T-helper 2 cell treated with Interferon-gamma antibody and Interleukin-4, amounts not matched to agents 100 ng/mL and 5 ng/mL, for 36 hours (primary cell): ENCODE data around the gene TYK2. TPM values are rescaled to one million over a fixed set of nuclear protein-coding genes. Genes with fewer than 3 reads are reported as not detected.

Experiments
- intact Hi-C: fragments of 100-400 bp; cut with micrococcal nuclease; formaldehyde crosslinking; loops from one replicate; pipeline ENCODE4 v1.15.1; 2023
- total RNA-seq: library from RNA; stranded (reverse); gene quantifications from 2 replicates; pipeline ENCODE4 v1.2.3, GENCODE V29; 2022

TYK2 gene
- total RNA-seq, result 250 and 257 TPM in 2 replicates

- intact Hi-C loops, result loop anchor here (1.0 to 2.0 kb wide), 3 partner anchors 23 to 110 kb away; partner anchors contain the start of genes CDC37, ICAM1 and RAVER1
Measured at GRCh38 chr19:10380313-10381102, at the start of gene TYK2. TYK2 (minus strand) TSS chr19:10380572; CDS start chr19:10378406, 2,166 bp downstream.

DNA sequence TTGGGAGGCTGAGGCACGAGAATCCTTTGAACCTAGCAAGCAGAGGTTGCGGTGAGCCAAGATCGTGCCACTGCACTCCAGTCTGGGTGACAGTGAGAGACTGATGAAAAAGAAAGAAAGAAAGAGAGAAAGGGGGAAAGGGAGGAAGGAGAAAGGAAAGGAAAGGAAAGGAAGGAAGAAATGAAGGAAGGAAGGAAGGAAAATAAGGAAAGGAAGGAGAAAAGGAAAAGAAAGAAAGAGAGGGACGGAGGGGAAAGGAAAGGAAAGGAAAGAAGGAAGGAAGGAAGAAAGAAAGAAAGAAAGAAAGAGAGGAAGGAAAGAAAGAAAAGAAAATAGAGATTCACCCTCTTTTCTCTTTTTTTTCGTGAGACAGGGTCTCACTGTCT, 48.6 kb upstream of the TYK2 start:
- intact Hi-C loops, result loop anchor here (1.0 to 10.0 kb wide), 2 partner anchors 10 to 666 kb away; no protein-coding TSS in a partner anchor

GRCh38 chr19:10427169-10427568, 46.8 kb upstream of the TYK2 start:
- intact Hi-C loops, result loop anchor here (10.0 kb wide), 1 partner anchor 668 kb away; no protein-coding TSS in a partner anchor

- intact Hi-C loops, result loop anchor here (5.0 to 10.0 kb wide), 2 partner anchors 78 to 671 kb away; partner anchors contain the start of gene KEAP1
Measured at GRCh38 chr19:10424011-10424637, 43.8 kb upstream of the TYK2 start.

GRCh38 chr19:10422846-10423245, 42.5 kb upstream of the TYK2 start:
- intact Hi-C loops, result loop anchor here (5.0 to 10.0 kb wide), 2 partner anchors 79 to 672 kb away; partner anchors contain the start of gene KEAP1

- intact Hi-C loops, result loop anchor here (5.0 to 10.0 kb wide), 2 partner anchors 80 to 673 kb away; partner anchors contain the start of gene KEAP1
Measured at GRCh38 chr19:10422046-10422461, 41.7 kb upstream of the TYK2 start.

DNA sequence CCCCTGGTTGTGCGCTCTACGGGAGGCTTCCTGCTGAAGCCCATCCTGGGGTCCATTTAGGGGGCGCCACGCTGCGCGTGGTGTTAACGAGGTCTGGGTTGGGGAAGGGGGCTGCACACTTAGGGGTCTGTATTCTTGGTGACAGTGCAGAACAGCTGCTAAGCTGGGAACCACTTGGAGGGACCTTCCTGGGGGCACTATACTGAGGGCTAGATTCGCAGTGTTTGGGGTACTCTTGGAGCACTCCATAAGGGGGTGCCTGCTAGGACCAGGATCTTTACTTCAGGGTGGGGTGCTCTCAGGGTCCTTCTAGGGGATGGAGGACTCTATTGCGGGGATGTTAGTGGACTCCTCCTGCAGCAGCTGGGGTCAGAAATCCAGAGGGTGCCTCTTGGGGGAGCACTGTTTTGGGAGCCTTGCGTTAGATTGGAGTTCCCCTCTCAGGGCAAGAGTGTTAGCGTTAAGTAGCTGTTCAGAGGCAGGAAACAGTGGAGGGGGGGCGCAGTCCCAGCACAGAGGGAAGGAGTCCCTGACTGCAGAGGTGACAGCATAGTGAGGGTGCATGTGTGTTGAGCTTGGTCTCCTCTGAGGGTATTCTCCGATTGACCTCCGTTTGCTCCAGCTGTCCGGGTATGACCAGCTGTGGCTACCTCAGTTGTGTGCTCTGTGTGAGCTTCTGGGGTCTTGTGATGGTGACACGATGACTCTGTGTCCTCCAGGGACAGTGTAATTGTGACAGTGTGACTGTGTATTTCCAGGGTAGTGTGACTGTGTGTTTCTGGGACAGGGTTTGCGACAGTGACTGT, 41.1 kb upstream of the TYK2 start:
- intact Hi-C loops, result loop anchor here (5.0 to 10.0 kb wide), 2 partner anchors 81 to 673 kb away; partner anchors contain the start of gene KEAP1

DNA sequence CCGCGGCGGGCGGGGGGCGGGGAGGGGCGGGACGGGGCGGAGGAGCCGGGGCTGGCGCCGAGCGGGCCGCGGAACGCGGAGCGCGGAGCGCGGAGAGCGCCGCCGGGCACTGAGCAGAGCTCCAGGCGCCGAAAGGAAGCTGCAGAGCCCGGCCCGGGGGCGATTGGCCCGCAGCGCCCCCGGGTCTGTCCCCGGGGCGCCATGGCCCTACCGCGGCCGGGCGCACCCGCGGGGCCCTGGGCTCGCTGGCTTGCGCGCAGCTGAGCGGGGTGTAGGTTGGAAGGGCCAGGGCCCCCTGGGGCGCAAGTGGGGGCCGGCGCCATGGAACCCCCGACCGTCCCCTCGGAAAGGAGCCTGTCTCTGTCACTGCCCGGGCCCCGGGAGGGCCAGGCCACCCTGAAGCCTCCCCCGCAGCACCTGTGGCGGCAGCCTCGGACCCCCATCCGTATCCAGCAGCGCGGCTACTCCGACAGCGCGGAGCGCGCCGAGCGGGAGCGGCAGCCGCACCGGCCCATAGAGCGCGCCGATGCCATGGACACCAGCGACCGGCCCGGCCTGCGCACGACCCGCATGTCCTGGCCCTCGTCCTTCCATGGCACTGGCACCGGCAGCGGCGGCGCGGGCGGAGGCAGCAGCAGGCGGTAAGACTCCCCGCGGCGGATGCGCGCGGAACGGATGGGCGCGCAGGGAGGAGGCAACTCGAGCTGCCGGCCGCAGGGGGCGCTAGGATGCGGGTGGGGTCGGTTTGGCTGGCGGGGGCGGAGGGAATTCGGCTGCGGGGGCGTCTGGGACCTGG, 40.3 kb upstream of the TYK2 start, which contains the start of gene PDE4A:
Gene PDE4A, plus strand, starts transcription at position 95 of the 796 bp plus-strand sequence. Its CDS starts 227 bp downstream, at position 322.
- intact Hi-C loops, result loop anchor here (5.0 to 10.0 kb wide), 2 partner anchors 82 to 674 kb away; partner anchors contain the start of gene KEAP1

DNA sequence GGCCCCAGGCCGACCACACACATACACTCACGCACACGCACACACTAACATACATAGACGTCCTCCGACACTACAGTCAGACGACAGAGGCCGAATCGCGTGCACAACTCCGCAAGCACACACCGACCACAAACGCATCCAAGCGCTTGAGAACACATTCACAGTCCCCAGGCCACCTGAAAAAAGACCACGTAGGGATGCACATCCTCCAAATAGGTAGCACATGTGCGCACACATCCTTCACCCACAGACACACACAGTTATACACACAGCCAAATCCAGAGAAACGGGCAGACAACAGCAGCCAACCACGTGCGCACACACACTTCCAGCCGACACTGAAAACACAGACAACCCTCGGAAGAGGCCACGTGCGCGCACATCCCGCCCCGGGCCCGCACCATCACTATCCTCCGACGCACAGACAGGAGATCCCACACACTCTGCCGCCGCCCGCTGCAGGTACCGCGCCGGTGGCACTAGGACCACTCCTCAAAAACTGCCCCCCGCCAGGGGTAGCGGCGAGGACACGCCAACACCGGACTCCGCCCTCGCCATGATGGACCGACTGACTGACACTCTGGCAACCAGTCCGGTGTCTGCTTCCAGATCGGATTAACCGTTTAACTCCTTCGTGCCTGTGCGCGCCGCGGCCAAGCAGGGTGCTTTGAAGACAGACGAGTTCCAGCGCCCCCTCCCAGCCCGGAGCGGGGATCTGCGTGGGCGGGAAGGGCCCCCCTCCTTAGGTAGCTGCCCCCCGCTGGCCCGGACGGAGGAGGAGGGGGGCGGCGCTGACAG, 39.5 kb upstream of the TYK2 start:
- intact Hi-C loops, result loop anchor here (1.0 to 10.0 kb wide), 7 partner anchors 8 to 675 kb away; partner anchors contain the start of genes CDC37, CDKN2D, KEAP1 and KRI1

DNA sequence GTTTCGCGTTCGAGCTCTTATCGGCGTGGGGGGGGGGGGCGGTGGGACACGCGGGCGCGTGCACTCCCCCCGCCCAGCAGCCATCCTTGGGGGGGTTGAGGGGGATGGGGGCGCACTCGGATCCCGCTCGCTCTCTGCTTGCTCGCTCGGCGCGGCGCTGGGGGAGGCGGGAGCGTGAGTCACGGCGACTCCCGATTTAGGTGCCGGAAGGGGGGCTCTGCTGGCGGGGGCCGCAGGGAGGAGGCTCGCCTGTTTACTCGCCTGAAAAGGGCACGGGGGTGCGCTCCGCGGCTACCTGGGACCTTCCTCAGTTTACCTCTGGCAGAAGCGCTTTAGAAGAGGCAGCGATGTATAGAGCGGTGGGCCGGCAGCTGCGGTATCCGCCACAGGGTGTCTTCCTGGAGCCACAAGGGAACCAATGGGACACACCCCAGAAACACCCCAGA, 38.9 kb upstream of the TYK2 start:
- intact Hi-C loops, result loop anchor here (1.0 to 5.0 kb wide), 5 partner anchors 9 to 312 kb away; partner anchors contain the start of genes CDC37, CDKN2D, KRI1 and PPAN

GRCh38 chr19:10418485-10419199, 38.3 kb upstream of the TYK2 start:
- intact Hi-C loops, result loop anchor here (1.0 to 5.0 kb wide), 5 partner anchors 10 to 311 kb away; partner anchors contain the start of genes CDC37, CDKN2D, KRI1 and PPAN

GRCh38 chr19:10418235-10418484, 37.8 kb upstream of the TYK2 start:
- intact Hi-C loops, result loop anchor here (5.0 kb wide), 2 partner anchors 149 to 311 kb away; partner anchors contain the start of genes CDKN2D, KRI1 and PPAN

GRCh38 chr19:10417541-10418234, 37.3 kb upstream of the TYK2 start:
- intact Hi-C loops, result loop anchor here (5.0 kb wide), 2 partner anchors 150 to 310 kb away; partner anchors contain the start of genes CDKN2D, KRI1 and PPAN

DNA sequence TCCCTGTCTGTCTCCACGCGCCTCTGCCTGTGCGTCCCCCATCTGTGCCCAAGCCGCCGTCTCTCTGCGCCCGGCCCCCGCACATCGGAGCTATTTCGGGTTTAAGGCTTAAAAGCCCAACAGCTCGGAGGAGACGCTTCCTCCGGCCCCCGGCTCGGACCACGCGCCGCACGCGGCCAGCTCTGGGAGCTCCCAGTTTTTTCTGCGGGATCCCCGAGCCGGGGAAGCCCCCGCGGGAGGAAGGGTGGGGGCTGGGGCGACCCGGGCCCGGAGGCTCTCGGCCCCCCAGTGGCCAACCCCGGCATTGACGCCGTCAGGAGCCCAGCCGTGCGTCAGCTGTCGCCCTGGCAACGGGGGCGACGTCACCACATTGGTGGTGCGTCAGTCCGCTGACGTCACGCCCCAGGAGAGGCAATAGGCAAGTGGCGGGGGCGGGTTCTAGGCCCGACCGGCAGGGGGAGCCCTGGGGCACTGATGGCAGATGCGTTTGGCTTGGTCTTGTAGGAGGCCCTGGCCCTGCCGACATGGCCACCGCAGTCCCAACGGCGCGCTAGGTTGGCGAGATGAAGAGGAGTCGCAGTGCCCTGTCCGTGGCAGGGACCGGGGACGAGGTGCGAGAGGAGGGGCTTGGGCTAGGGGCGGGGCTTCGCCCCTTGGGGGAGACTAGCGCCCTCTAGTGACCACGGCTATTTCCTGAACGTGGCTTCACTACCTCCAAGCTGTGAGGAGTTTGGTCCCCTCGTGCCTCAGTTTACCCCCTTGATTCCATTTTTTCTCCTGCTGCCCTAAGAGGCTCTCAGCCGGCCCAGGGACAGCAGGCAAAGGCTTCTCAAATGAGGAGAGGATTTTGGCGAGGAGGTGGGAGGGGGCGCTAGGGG, 36.2 kb upstream of the TYK2 start:
- intact Hi-C loops, result loop anchor here (1.0 to 5.0 kb wide), 3 partner anchors 8 to 309 kb away; partner anchors contain the start of genes CDKN2D, KRI1 and PPAN

DNA sequence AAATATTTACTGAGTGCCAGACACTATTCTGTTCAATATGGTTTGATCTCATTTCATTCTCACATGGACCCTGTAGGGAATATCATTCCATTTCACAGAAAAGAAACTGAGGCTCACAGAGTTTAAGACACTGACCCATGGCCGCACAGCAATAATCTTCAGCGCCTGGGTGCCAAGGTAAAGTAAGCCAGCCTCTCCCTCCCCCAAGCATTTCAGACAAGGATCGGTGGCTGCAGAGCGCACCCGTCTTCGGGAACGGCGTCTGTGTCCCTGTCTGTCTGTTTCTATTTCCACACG, 35.7 kb upstream of the TYK2 start:
- intact Hi-C loops, result loop anchor here (1.0 to 5.0 kb wide), 3 partner anchors 8 to 309 kb away; partner anchors contain the start of genes CDKN2D, KRI1 and PPAN

- intact Hi-C loops, result no loop called here
Measured at GRCh38 chr19:10412257-10412977, 32.0 kb upstream of the TYK2 start.
